Hepatocyte (in vitro differentiated cells): ENCODE results near the gene TTC33.

ENCODE experiments used
- EZH2 ChIP-seq: fragments of 200-600 bp; sonication (generic); IDR thresholded peaks from 2 replicates; pipeline ENCODE4 v1.6.1; 2016; ENCODE audit warnings: antibody characterized with exemption, mild to moderate bottlenecking, borderline replicate concordance
- TF ChIP-seq, protein P1 (sequence below): fragments of 200-600 bp; sonication (generic); IDR thresholded peaks from 2 replicates; pipeline ENCODE4 v1.5.1; 2016; ENCODE audit warnings: antibody characterized with exemption, mild to moderate bottlenecking; ENCODE audit not compliant: poor library complexity

DNA sequence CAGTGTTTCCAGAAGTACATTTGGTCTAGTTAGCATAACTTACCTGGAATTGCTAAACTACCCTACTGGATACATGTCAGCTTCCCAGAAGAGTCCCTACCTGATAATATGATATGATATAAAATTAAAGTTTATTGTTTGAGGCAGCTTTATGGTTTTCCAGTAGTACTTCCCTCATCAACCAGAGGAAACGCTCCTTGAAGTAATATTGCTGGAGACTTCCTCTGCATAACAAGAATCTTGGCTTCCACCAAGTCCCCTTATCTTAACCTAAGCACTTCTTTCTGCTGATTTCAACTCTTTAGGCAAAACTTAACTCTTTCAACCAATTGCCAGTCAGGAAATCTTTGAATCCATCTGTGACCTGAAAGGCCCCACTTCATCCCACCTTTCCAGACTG, 290.3 kb downstream of the TTC33 start:
- TF ChIP-seq, protein P1, sequence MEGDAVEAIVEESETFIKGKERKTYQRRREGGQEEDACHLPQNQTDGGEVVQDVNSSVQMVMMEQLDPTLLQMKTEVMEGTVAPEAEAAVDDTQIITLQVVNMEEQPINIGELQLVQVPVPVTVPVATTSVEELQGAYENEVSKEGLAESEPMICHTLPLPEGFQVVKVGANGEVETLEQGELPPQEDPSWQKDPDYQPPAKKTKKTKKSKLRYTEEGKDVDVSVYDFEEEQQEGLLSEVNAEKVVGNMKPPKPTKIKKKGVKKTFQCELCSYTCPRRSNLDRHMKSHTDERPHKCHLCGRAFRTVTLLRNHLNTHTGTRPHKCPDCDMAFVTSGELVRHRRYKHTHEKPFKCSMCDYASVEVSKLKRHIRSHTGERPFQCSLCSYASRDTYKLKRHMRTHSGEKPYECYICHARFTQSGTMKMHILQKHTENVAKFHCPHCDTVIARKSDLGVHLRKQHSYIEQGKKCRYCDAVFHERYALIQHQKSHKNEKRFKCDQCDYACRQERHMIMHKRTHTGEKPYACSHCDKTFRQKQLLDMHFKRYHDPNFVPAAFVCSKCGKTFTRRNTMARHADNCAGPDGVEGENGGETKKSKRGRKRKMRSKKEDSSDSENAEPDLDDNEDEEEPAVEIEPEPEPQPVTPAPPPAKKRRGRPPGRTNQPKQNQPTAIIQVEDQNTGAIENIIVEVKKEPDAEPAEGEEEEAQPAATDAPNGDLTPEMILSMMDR = no peak
- no peak for TF ChIP-seq EZH2
